Liver (tissue), 9 donors: Measurements from ENCODE around the gene PRTFDC1. TPM values are rescaled to one million over a fixed set of nuclear protein-coding genes. Genes with fewer than 3 reads are reported as not detected.

Experiments used
- DNase-seq: peaks from one replicate; pipeline ENCODE4 v3.0.0-alpha.2; 2017; ENCODE audit warnings: low spot score
- H3K27ac ChIP-seq, 2 donors: one replicate each; pipeline ENCODE4 v1.7.0; 2013; ENCODE audit warnings: inconsistent platforms in 2 of 2, low read length in 2 of 2, control low read depth in 1 of 2, low read depth in 1 of 2, mild to moderate bottlenecking in 1 of 2
- H3K27me3 ChIP-seq, 4 donors: one replicate each; pipeline versions ENCODE4 v1.6.1 to v1.7.0; 2013; ENCODE audit warnings: low read length in 3 of 4, inconsistent platforms in 1 of 4, mild to moderate bottlenecking in 1 of 4, moderate library complexity in 1 of 4; ENCODE audit not compliant: control insufficient read depth in 4 of 4, insufficient read depth in 4 of 4
- H3K36me3 ChIP-seq, 4 donors: one replicate each; pipeline versions ENCODE4 v1.6.1 to v1.7.0; 2013; ENCODE audit warnings: low read length in 3 of 4, mild to moderate bottlenecking in 3 of 4, low read depth in 1 of 4, moderate library complexity in 1 of 4; ENCODE audit not compliant: control insufficient read depth in 4 of 4, insufficient read depth in 3 of 4
- H3K4me1 ChIP-seq, 4 donors: one replicate each; pipeline versions ENCODE4 v1.6.1 to v1.7.0; 2013; ENCODE audit warnings: low read length in 3 of 4, mild to moderate bottlenecking in 3 of 4, moderate library complexity in 1 of 4; ENCODE audit not compliant: control insufficient read depth in 4 of 4, insufficient read depth in 4 of 4
- H3K4me3 ChIP-seq, 3 donors: one replicate each; pipeline versions ENCODE4 v1.6.1 to v1.7.0; 2013; ENCODE audit warnings: low read length in 3 of 3, control low read depth in 1 of 3, low read depth in 1 of 3, mild to moderate bottlenecking in 1 of 3
- H3K9ac ChIP-seq, 2 donors: one replicate each; pipeline ENCODE4 v1.7.0; 2013; ENCODE audit warnings: low read length in 2 of 2, mild to moderate bottlenecking in 2 of 2, moderate library complexity in 2 of 2, control low read depth in 1 of 2, low read depth in 1 of 2
- H3K9me3 ChIP-seq, 4 donors: one replicate each; pipeline versions ENCODE4 v1.6.1 to v1.7.0; 2013; ENCODE audit warnings: low read length in 3 of 4; ENCODE audit not compliant: control insufficient read depth in 4 of 4
- ATF3 ChIP-seq: IDR thresholded peaks from 2 replicates; pipeline ENCODE4 v1.6.1; 2016; ENCODE audit warnings: antibody characterized with exemption
- CTCF ChIP-seq: fragments of 150-350 bp; IDR thresholded peaks from 2 replicates; pipeline ENCODE4 v1.5.1; 2017; ENCODE audit warnings: improper control_type of control experiment, low read depth, low read length; ENCODE audit not compliant: missing input control
- EGR1 ChIP-seq, 2 donors: IDR thresholded peaks; 2 replicates each; pipeline ENCODE4 v1.6.1; 2016 to 2018; ENCODE audit warnings: antibody characterized with exemption in 2 of 2, low read depth in 2 of 2
- FOXA1 ChIP-seq: IDR thresholded peaks from 2 replicates; pipeline ENCODE4 v1.6.1; 2016; ENCODE audit warnings: antibody characterized with exemption
- FOXA2 ChIP-seq: IDR thresholded peaks from 2 replicates; pipeline ENCODE4 v1.6.1; 2016; ENCODE audit warnings: antibody characterized with exemption
- GABPA ChIP-seq, 2 donors: IDR thresholded peaks in 1 of 2; conservative IDR thresholded peaks in 1 of 2; 2 replicates each; pipeline ENCODE4 v1.6.1; 2016; ENCODE audit warnings: antibody characterized with exemption in 2 of 2, mild to moderate bottlenecking in 1 of 2, moderate library complexity in 1 of 2
- HNF4A ChIP-seq, 2 donors: conservative IDR thresholded peaks; 2 replicates each; pipeline ENCODE4 v1.6.1; 2016; ENCODE audit warnings: antibody characterized with exemption in 2 of 2, mild to moderate bottlenecking in 2 of 2
- HNF4G ChIP-seq: IDR thresholded peaks from 2 replicates; pipeline ENCODE4 v1.6.1; 2016; ENCODE audit warnings: antibody characterized with exemption
- JUND ChIP-seq, 2 donors: IDR thresholded peaks; 2 replicates each; pipeline ENCODE4 v1.6.1; 2016; ENCODE audit warnings: antibody characterized with exemption in 2 of 2
- NR2F2 ChIP-seq: IDR thresholded peaks from 2 replicates; pipeline ENCODE4 v1.6.1; 2016; ENCODE audit warnings: antibody characterized with exemption
- RAD21 ChIP-seq, 2 donors: IDR thresholded peaks; 2 replicates each; pipeline ENCODE4 v1.6.1; 2016; ENCODE audit warnings: antibody characterized with exemption in 2 of 2, mild to moderate bottlenecking in 2 of 2
- REST ChIP-seq: IDR thresholded peaks from 2 replicates; pipeline ENCODE4 v1.6.1; 2016; ENCODE audit warnings: antibody characterized with exemption, mild to moderate bottlenecking
- RXRA ChIP-seq, 2 donors: IDR thresholded peaks; 2 replicates each; pipeline ENCODE4 v1.6.1; 2017 to 2018; ENCODE audit warnings: antibody characterized with exemption in 2 of 2, mild to moderate bottlenecking in 1 of 2
- SP1 ChIP-seq: IDR thresholded peaks from 2 replicates; pipeline ENCODE4 v1.6.1; 2018; ENCODE audit warnings: antibody characterized with exemption, mild to moderate bottlenecking
- TAF1 ChIP-seq: conservative IDR thresholded peaks from 2 replicates; pipeline ENCODE4 v1.6.1; 2016; ENCODE audit warnings: antibody characterized with exemption, mild to moderate bottlenecking
- YY1 ChIP-seq: IDR thresholded peaks from 2 replicates; pipeline ENCODE4 v1.6.1; 2016; ENCODE audit warnings: antibody characterized with exemption, mild to moderate bottlenecking
- WGBS: extraction: QIAGEN DNeasy Blood & Tissue Kit; methylation state at CpG from one replicate; pipeline ENCODE4 v1.1.7; 2013; 5-methylcytosine and 5-hydroxymethylcytosine counted together
- polyA plus RNA-seq, 2 donors: library from polyadenylated mRNA; stranded (reverse) in 1 of 2; unstranded in 1 of 2; fragments of 200-250 nt in 1 of 2; fragments of >200 nt in 1 of 2; fragmentation: Nextera tagmentation in 1 of 2; extraction: Ambion mirVana in 1 of 2; gene quantifications; one replicate each; pipeline versions ENCODE4 v1.2.1 to v1.2.3, GENCODE V29; 2013 to 2015
- total RNA-seq, 2 donors: library from RNA; depleted of rRNA; stranded (reverse); fragments of >200 nt; gene quantifications; one replicate each; pipeline ENCODE4 v1.2.3, GENCODE V29; 2014
- TF ChIP-seq, protein P1 (sequence below): IDR thresholded peaks from 2 replicates; pipeline ENCODE4 v1.6.1; 2016; ENCODE audit warnings: antibody characterized with exemption
- TF ChIP-seq, protein P2 (sequence below): IDR thresholded peaks from 2 replicates; pipeline ENCODE4 v1.6.1; 2016; ENCODE audit warnings: antibody characterized with exemption
- donor health status: healthy.
- donor health status: healthy.
- donor health status: healthy.
- donor health status: healthy.
- donor health status: healthy.

PRTFDC1 gene
- total and polyA plus RNA-seq, 4 donors, result 0.93 to 3.1 (median 1.9) TPM

- Histone ChIP-seq H3K9ac (no peak overlapping the region), H3K36me3 (no peaks in the 10 kb centered on the region), H3K9me3 (no peaks in the 10 kb centered on the region), H3K27me3 (no peaks in the 10 kb centered on the region), H3K4me3 (peak overlapping the region in 2 of 3 donors; percentile 46 to 71), H3K27ac (peak overlapping the region; percentile 39 to 62), H3K4me1 (peaks cover 0 to 11% (median 6%) of the 10 kb centered on the region in 4 donors)
- DNase-seq, result peak; percentile 44
- WGBS, result 71% methylated on average over 10 of the region's 10 CpGs
- TF ChIP-seq SP1, result no peak
- TF ChIP-seq FOXA1, result no peak
- no peak for TF ChIP-seq RXRA (IDR thresholded peaks at IDR 0.05)
- TF ChIP-seq, protein P1, sequence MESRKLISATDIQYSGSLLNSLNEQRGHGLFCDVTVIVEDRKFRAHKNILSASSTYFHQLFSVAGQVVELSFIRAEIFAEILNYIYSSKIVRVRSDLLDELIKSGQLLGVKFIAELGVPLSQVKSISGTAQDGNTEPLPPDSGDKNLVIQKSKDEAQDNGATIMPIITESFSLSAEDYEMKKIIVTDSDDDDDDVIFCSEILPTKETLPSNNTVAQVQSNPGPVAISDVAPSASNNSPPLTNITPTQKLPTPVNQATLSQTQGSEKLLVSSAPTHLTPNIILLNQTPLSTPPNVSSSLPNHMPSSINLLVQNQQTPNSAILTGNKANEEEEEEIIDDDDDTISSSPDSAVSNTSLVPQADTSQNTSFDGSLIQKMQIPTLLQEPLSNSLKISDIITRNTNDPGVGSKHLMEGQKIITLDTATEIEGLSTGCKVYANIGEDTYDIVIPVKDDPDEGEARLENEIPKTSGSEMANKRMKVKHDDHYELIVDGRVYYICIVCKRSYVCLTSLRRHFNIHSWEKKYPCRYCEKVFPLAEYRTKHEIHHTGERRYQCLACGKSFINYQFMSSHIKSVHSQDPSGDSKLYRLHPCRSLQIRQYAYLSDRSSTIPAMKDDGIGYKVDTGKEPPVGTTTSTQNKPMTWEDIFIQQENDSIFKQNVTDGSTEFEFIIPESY, result no peak
- TF ChIP-seq HNF4G, result no peak
- peak; percentile 18 for TF ChIP-seq TAF1
- TF ChIP-seq REST, result no peak
- TF ChIP-seq ATF3, result no peak
- TF ChIP-seq NR2F2, result peak; percentile 34
- TF ChIP-seq, protein P2, sequence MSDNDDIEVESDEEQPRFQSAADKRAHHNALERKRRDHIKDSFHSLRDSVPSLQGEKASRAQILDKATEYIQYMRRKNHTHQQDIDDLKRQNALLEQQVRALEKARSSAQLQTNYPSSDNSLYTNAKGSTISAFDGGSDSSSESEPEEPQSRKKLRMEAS, result no peak
- no peak for TF ChIP-seq EGR1 (IDR thresholded peaks at IDR 0.05; ENCODE audit: low read depth in 2 of 2)
- no peak for TF ChIP-seq CTCF
- no peak for TF ChIP-seq YY1
- TF ChIP-seq JUND (IDR thresholded peaks at IDR 0.05), result no peak
- TF ChIP-seq FOXA2, result no peak
- TF ChIP-seq HNF4A (conservative IDR thresholded peaks at IDR 0.05), result no peak
- TF ChIP-seq GABPA (IDR thresholded peaks at IDR 0.05 in 1 of 2, conservative IDR thresholded peaks at IDR 0.05 in 1 of 2), result no peak
- TF ChIP-seq RAD21 (IDR thresholded peaks at IDR 0.05), result peak in 1 of 2 donors; percentile 8
Observed at GRCh38 chr10:24951201-24952142, 934 bp downstream of the PRTFDC1 start.
